Stimulated activated CD4-positive, alpha-beta T cell treated with anti-CD3 and anti-CD28 coated beads, Interleukin-4, amount 100 ng/mL, for 48 hours (primary cell): ENCODE measurements around the gene TDRD3.
"Not testable (repeated sequence)": the region's sequence is repeated elsewhere in the genome, so short reads cannot be mapped to it uniquely, and the experiment has no call there.

Experiments used
- DNase-seq, 2 donors: peaks; one replicate each; pipeline ENCODE4 v3.0.0-alpha.2; 2020; ENCODE audit warnings: low read depth in 2 of 2

The TDRD3 gene

DNA sequence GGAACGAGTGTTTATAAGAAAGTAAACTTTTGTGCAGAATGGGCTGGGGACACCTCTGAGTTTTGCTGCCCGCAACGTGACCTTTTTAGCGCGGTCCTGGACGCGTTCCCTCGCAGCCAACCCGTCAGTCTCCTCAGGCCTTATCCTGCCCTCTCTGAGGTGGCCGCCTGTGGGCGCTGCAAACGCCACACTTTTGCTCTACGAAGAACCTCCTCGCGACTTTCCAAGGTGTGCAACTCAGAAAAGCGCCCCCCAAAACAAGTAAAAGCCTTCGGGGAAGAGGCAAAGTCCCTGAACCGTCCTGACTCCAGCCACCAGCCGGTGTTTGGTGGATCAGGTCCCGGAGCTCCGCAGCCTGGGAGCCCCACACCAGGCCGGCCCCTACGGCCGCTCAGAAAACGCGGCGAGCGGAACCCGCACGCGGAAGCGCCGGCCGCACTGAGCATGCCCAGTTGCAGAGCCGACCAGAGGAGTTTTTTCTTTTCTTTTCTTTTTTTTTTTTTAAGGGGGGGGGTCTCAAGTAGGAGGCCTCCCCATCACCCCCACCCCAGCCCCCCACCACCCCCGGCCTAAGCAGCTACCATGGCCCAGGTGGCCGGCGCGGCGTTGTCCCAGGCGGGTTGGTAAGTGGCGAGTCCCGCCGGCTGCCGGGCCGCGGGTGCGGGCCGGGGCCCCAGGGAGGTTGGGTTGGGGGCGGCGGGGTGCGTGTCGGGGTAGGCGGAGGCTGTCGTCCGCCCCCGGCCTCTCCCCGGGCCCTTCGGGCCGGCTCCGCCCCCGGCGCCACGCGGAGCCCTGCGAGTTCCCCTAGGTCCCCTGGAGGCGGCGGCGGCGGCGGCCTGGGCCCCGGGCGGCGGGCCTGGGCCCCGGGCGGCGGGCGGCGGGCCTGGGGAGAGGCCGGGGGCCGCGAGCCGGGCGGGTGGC is at the start of gene TDRD3:
Gene TDRD3 (plus strand): TSS at position 438 of the 921 bp plus-strand sequence. CDS start 145 bp downstream, at position 583.
- peak; percentile 61 to 78 for DNase-seq

DNA sequence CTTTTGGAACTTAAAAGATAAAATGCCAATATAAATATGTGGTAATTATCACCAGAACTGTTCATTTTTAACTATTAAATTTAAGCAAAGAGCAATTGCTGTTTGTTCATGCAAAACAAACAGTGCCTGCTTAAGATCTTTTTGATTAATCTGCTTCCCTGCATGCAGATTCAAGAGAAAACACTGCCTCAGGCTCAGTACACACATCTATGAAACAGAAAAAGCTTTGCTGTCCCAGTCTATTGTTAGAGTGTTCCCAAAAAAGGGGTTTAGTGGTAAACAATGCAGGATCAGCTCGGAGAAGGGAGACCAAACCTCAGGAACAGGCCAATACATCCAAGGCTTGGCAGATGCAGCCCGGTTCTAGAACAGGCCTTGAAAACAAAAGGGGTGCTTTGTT is 49.3 kb upstream of the TDRD3 start:
- no peak for DNase-seq

DNA sequence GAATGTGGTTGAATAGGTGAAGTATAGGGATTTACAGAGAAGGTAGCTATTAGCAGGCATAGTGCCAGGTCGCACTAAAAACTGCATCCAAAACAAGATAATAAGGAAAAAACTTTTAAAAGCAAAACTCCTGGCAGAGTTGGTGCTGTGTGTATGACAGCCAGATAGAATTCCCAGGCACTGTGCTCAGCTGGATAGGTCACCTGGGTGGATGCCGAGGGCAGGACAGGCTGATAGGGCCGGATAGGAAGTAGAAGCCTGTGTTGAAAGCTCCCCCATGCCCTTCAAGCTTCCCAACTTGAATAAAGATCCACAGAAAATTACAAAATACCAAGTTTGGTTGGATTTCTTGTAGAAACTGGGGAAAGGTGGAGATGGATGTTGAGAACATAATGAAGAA is 48.9 kb upstream of the TDRD3 start:
- DNase-seq, result no peak

DNA sequence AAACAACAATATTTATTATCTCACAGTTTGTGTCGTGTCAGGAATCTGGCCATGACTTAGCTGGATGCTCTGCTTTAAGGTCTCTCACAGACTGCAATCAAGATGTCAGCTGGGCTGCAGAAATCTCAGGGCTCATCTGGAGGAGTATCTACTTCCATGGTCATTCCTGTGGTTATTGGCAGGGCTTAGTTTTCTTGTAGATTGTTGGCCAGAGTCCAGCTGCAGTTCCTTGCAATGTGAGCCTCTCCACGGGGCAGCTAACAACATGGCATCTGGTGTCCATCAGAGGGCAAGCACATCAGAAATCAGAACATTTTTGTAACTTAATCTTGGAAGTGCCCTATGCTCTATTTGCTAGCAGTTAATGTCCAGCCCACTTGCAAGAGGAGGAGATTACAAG is 45.7 kb upstream of the TDRD3 start:
- no peak for DNase-seq

DNA sequence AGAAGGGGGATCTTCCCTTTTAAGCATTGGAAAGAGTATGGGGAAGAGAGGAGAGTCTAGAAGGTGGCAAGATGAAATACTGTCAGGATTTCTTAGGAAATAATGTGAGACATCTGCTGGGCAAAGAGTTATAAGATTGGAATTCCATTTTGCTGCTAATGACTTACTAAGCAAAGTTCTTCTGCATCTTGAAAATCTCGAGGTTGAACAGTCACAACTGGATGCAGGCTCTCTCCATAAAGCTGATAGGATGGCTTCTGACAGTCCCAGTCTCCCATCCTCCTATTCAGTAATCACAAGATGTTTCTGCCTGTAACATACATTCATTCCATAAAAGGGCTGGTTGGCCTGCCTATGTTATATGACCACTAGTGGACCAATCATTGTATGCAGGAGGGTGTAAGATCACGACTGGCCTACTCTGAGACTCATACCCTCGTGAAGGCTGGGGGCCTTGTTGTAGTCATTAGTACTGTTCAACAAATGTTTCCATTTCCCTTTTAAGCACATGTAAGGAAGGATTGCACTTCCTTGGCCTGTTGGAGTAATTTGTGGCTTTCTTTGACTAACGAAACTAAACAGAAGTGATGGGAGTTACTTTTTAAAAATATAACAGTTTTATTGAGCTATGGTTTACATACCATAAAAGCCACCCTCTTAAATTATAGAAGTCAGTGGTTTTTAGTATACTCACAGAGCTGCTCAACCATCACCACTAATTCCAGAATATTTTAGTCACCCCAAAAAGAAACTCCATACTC is 45.0 kb upstream of the TDRD3 start:
- no peak for DNase-seq

DNA sequence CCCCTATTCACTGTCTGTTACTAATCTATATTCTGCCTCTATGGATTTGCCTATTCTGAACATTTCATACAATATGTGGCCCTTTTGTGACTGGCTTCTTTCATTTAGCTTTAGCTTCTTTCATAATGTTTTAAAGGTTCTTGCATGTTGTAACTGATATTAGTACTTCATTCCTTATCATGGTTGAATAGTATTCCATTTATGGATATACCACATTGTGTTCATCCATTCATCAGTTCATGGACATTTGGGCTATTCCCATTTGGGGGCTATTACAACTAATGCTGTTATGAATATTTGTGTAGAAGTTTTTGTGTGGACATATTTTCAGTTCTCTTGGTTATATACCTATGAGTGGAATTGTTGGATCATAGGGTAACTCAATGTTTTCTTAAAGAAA is 44.4 kb upstream of the TDRD3 start:
- DNase-seq, result no peak

DNA sequence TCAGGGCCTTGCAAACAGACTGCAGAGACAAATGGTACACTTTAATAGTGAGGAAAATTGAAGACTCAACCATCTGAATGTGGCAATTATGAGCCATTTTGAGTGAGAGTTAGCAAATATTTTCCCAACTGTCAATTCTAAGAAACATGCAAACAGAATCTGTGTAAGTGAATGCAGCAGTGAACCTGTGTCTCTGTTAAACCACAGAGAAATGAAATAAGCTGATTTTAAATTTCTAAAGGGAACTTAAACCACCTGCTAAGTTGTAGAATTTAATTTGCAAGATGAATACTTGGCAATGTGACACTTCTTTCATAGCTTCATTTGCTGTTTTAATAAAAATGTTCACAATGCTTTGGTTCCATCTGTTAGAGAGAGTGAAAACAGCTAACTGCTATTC is 42.0 kb upstream of the TDRD3 start:
- no peak for DNase-seq

DNA sequence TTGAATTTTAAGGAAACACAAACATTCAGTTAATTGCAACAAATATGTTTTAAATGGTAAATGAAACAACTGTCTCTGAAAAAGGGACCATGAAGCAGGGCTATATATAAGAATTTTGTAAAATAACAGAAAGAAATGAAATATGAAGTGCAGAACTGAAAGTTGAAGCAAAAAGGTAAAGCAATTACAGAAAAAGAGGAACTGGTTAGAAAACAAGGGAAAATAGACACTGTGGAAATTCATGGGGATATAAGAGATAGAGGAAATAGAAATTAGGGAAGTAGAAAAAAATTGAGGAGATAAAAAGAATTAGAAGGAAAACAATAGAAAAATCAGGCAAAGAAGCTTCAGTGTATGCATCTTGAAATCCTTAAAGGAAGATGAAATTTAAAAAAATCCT is 40.0 kb upstream of the TDRD3 start:
- DNase-seq, result no peak

DNA sequence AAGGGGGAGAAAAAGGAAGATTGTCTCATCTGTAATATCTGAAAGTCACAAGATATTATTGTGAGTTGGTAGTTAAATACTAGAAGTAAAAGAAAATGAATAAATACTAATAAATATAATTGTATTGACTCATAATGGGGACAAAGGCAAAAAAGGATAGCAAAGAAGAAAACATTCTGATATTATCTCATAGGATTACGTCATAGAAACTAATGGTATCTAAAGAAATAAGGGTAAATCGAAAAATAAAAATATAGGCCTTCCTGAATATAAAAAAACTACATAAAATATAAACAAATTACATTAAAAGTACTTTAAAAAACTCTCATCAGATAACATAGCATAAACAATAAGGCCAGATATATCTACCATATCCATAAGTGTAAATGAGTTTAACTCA is 38.6 kb upstream of the TDRD3 start:
- DNase-seq, result no peak

DNA sequence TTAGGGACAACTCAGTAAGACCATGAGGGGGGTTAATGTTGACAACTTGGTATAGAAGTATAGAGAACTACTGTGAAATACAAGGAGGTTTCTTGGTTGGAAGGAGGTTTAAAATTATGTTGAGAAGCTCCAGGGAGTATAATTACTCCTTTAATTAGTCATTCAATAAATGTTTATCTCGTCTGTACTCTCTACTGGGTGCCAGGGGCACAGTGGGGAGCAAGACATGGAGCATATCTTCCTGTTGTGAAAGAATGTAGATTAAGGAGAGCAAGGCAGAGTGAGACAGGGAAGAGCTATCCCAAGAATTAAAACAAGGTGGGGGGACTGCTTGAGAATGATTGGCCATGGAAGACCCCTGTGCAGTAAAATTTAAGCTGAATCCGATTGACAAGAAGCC is 33.7 kb upstream of the TDRD3 start:
- DNase-seq, result no peak

DNA sequence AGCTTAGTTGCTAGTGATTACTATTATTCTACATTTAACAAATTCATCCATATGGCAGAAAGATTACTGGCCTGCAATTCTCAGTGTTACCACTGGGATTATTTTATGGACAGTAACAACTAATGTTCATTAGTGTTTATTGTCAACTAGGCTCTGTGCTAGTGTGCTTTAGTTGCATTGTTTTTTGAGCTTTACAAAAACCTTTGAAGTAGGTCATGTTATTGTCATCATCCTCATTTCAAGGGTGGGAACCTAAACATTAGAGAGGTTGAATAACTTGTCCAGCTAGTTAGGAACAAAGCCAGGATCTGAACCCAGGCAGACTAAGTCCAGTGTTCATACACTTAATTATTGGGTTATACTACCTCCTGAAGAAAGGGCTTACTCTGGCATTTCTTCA is 27.8 kb upstream of the TDRD3 start:
- DNase-seq, result no peak

DNA sequence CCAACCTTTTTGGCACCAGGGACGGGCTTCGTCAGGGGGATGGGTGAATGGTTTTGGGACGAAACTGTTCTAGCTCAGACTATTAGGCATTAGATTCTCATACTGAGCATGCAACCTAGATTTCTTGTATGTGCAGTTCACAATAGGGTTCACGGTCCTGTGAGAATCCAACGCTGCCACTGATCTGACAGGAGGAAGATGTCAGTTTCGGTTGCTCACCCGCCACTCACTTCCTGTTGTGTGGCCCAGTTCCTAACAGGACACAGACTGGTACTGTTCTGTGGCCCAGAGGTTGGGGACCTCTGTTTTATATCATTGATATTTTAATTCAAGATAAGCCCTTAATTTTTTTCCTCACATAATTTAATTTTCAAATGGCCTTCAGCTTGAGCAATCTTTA is 26.7 kb upstream of the TDRD3 start:
- DNase-seq, result no peak

DNA sequence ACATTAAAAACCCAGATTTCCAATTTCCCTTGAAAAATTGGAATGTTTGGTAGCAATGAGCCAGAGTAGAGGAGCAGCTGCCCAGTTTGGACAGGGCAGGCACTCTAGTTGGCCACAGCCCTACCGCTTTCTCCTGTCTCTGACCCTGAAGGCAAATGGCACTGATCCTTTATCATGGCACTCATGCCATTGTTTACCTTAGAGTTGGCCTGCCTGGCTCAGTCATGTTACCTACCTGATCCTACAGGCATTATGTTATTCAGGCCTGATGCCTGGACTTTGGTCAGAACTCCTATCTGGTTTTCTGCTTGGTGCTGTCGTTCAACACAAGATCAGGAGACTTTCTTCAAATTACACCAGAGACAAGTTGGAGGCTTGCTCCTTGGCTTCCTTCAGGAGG is 24.9 kb upstream of the TDRD3 start:
- no peak for DNase-seq

DNA sequence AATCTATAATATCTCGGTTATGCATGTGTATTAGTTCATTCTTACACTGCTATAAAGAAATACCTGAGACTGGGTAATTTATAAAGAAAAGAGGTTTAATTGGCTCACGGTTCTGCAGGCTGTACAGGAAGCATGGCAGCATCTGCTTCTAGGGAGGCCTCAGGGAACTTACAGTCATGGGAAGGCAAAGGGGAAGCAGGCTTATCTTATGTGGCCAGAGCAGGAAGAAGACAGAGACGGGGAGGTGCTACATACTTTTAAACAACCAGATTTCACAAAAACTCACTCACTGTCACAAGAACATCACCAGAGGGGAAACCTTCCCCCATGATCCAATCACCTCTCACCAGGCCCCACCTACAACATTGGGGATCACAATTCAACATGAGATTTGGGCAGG is 17.7 kb upstream of the TDRD3 start:
- not testable (repeated sequence) for DNase-seq

DNA sequence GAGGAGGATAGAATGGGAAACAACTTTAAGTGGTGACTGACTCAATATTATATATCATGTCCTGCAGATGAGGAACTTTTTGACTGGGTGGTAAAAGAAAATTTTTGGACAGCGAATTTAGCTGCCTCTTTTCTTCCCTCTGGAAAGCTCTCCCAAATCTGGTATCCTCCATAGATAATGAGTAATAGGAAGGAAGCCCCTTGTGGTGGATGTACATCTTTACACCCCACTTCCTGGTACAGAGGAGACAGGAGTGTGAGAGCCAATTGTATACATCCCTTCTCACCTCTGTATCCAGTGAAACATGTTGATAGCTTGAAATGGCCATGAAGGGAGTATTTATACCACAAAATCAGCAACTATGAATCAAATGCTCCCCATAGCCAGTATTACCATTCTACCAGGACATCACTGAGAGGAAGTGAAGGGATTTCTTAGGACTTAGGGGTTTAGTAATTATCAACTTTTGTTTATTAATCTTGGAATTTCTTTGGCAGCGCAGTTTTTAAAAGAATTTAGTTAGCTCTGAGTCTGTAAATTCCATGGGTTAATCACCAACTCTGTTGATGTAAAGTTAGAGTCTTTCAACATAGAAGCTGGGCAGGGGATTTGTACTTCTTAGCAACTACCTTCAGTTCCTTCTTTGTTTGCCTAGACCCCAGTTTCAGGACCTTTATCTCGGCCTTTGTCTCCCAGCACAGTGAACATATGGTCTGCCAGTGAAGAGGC is 17.0 kb upstream of the TDRD3 start:
- no peak for DNase-seq

DNA sequence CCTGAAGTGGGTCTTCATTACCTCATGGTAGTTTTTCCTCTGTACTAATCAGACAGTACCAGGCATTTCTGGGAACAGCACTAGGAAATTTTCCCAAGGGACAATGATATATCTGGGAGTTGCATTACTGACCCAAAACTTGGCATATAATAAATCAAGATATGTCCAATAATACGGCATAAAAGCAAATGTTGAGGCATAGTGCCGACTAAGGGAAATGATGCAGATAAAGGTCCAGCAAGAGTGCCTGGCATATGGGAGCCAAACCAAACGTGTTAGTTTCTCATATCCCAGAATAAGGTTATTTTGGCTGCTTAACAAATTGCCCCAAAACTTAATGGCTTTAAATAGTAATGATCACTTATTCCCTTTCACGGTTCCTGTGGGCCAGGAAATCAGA is 12.1 kb upstream of the TDRD3 start:
- no peak for DNase-seq

DNA sequence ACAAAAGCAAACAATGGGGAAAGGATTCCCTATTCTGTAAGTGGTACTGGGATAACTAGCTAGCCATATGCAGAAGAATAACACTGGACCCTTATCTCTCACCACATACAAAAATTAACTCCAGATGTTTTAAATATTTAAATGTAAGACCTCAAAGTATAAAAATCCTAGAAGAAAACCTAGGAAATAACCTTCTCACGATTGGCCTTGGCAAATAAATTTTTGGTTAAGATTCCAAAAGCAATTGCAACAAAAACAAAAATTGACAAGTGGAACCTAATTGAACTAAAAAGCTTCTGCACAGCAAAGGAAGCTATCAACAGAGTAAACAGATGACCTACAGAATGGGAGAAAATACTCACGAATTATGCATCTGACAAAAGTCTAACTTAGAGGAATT is 10.8 kb upstream of the TDRD3 start:
- no peak for DNase-seq

DNA sequence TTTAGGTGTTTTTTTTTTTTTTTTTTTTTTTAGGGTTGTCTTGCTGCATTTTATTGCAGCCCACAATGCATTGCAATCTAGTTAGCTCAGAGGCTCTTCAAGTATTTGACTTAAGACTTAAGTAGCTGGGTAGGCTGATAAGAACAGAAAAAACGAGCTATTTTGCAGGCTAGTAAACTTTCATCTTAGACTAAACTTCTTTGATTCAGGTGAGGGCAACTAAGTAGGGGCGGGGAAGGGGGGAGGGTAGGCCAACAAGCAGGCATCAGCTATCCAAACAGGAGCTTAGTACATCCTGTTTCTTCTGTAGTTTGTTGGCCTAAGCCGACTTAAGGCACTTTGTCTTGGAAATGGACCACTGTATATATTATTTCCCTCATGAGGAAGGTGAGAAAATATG is 4.9 kb upstream of the TDRD3 start:
- no peak for DNase-seq

DNA sequence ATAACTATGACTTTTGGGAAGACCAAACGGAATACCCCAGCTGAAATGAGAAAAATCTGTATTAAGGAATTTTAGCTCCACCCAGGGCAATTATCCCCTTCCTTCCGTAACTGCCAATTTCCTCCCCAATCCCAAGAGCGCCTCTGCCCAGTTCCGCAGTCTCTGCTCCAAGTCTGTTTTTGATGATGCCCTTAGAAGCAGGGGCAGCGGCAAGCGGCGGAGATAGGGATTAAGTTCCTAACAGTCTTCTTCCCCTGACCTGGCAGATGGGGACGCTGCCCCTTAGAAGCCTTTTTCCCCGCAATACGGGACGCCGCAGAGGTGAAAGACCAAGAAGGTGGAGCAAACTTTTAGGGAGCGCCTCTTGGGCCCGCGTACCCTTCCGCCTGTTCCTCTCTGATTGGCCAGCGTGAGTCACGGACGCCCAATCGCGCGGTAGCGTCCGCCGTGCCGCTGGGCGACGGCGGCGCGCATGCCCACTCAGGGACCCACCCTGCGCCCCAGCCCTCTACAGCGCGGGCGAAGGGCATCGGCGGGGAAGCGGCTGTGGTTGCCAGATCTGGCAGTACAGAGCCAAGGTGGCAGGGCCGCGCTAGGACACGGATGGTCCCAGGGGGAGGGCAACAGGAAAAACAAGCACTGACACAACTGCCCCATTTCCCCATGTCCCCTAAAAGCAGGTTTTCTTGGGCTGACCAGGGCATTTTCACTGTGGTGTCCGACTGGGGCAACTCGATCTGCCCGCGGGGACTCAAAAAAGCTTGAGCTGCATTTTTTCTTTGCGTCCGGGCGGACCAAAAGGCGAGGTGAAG is 843 bp upstream of the TDRD3 start:
- DNase-seq, result peak; percentile 74 to 86

DNA sequence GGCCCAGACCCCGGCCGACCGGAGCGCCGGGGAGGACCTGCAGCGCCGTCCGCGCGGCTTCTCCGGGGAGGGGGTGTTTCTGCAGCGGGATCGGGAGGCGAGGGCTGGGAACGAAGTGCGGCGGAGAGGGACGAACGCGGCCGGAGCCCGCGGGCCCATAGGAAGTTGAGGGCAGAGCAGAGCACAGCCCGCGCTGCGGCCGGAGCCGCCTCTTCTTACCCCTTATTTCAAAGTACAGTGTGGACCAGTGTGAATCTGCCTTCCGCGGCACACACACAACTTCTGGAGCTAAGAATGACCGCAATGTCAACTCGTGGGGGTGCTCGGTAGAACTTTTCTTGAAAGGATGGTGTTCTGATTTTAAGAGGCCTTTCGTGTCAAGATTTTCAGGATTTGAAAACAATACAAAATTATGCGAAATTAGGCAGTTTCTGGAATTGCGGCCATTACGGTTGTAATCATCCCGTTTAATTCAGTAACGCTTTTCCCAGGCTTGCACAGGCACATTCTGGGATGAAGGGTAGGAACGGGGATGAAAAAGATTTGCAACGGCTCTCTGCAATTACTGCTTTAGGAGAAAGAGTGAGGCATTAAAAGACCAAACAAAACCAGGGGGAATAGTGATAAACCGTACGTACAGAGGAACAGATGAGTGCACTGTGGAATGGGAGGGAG is 821 bp downstream of the TDRD3 start:
- DNase-seq, result peak; percentile 16 to 30

DNA sequence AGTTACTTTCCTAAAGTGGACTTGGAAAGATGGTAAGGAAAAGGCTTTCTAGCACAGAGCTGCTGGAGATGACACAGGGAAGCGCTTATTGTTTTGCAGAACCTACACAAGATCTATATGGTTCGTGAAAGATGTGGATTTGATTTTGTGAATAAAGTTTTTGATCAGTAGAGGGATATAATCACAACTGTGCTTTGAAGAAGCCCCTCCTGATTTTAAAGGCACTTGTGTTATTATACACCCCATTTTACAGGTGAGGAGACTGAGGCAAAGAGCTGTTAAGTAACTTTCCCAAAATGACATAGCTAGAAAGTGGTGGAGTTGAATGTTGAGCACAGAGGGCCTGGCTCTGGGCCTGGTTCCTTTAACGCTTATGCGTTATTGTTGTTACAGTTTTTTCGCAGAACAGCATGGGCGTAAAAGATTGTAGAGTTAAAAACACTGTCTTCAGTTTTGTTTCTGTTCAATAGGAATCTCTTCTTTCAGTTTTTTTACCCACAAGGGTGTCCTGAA is 1.4 kb downstream of the TDRD3 start:
- no peak for DNase-seq
